Thoracic aorta (tissue), 2 donors: ENCODE results near the gene UPF3A. TPM values are rescaled to one million over a fixed set of nuclear protein-coding genes. Genes with fewer than 3 reads are reported as not detected.
A peak's percentile ranks its signal among the peaks of the same experiment; 100 is the strongest.

Experiments
- ATAC-seq: fragments of 150-250 bp; one replicate; pipeline ENCODE4 v1.8.0; 2017; ENCODE audit warnings: low read depth; ENCODE audit not compliant: insufficient number of reproducible peaks, low FRiP score
- DNase-seq: peaks from one replicate; pipeline ENCODE4 v3.0.0-alpha.2; 2020; ENCODE audit warnings: low spot score
- H3K27ac ChIP-seq, 2 donors: fragments of 200-600 bp; sonication (generic); 1 replicate in 1 of 2; 2 replicates in 1 of 2; pipeline ENCODE4 v1.5.1; 2016; ENCODE audit warnings: mild to moderate bottlenecking in 2 of 2, moderate library complexity in 2 of 2
- H3K27me3 ChIP-seq: fragments of 200-600 bp; sonication (generic); replicated peaks from 2 replicates; pipeline ENCODE4 v1.6.0; 2016; ENCODE audit warnings: mild to moderate bottlenecking; ENCODE audit not compliant: insufficient read depth
- H3K36me3 ChIP-seq: fragments of 200-600 bp; sonication (generic); one replicate; pipeline ENCODE4 v1.5.1; 2016
- H3K4me1 ChIP-seq, 2 donors: fragments of 200-600 bp; sonication (generic); 1 replicate in 1 of 2; 2 replicates in 1 of 2; pipeline versions ENCODE4 v1.5.1 to v1.6.0; 2016; ENCODE audit warnings: low read depth in 2 of 2, mild to moderate bottlenecking in 1 of 2; ENCODE audit not compliant: control insufficient read depth in 1 of 2
- H3K4me3 ChIP-seq: fragments of 200-600 bp; sonication (generic); 2 replicates; pipeline ENCODE4 v1.5.1; 2016; ENCODE audit warnings: mild to moderate bottlenecking
- H3K9me3 ChIP-seq: fragments of 200-600 bp; sonication (generic); 2 replicates; pipeline ENCODE4 v1.5.1; 2016
- CTCF ChIP-seq: fragments of 200-600 bp; sonication (generic); IDR thresholded peaks from one replicate; pipeline ENCODE4 v1.5.1; 2019; ENCODE audit warnings: antibody characterized with exemption
- total RNA-seq, 2 donors: library from RNA; depleted of rRNA; stranded (reverse); fragments of >200 nt; gene quantifications; one replicate each; pipeline versions ENCODE4 v1.1.0 to v1.2.3, GENCODE V29; 2016

The UPF3A gene
- total RNA-seq, 2 donors from 2014 or later: 25.3 to 32.8 TPM

- no peak for TF ChIP-seq CTCF
- Histone ChIP-seq H3K36me3 (peaks cover 58% of the 10 kb centered on the region), H3K27me3 (no peaks in the 10 kb centered on the region), H3K9me3 (no peaks in the 10 kb centered on the region), H3K27ac (peak overlapping the region in 1 of 2 donors; percentile 52), H3K4me3 (no peak overlapping the region), H3K4me1 (no peaks in the 10 kb centered on the region)
- ATAC-seq: no peak
- no peak for DNase-seq
Observed at GRCh38 chr13:114264886-114265611, 16.4 kb upstream of the UPF3A start.

GRCh38 chr13:114266241-114266640 lies 15.2 kb upstream of the UPF3A start:
- no peak for TF ChIP-seq CTCF
- peaks cover 50% of the 10 kb centered on the region for H3K36me3 ChIP-seq
- H3K9me3 ChIP-seq: no peaks in the 10 kb centered on the region

GRCh38 chr13:114268344-114269280 lies 12.8 kb upstream of the UPF3A start:
- no peaks in the 10 kb centered on the region for H3K4me1 ChIP-seq
- H3K4me3 ChIP-seq: no peak overlapping the region
- no peaks in the 10 kb centered on the region for H3K27me3 ChIP-seq
- H3K9me3 ChIP-seq: no peaks in the 10 kb centered on the region
- no peak overlapping the region for H3K27ac ChIP-seq
- DNase-seq: no peak
- no peak for ATAC-seq
- peaks cover 49% of the 10 kb centered on the region for H3K36me3 ChIP-seq
- TF ChIP-seq CTCF: no peak

More at GRCh38 chr13:114266241-114266640, 15.2 kb upstream of the UPF3A start:
- DNase-seq: no peak
- Histone ChIP-seq H3K4me1 (no peaks in the 10 kb centered on the region), H3K4me3 (no peak overlapping the region), H3K27me3 (no peaks in the 10 kb centered on the region), H3K27ac (no peak overlapping the region)
- no peak for ATAC-seq

- no peaks in the 10 kb centered on the region for H3K4me1 ChIP-seq
- peaks cover 45% of the 10 kb centered on the region for H3K36me3 ChIP-seq
- no peaks in the 10 kb centered on the region for H3K27me3 ChIP-seq
- DNase-seq (no peak), ATAC-seq (no peak)
- H3K9me3 ChIP-seq: no peaks in the 10 kb centered on the region
- TF ChIP-seq CTCF: no peak
- no peak overlapping the region for H3K27ac ChIP-seq
- no peak overlapping the region for H3K4me3 ChIP-seq
Observed at GRCh38 chr13:114269281-114269770, 12.1 kb upstream of the UPF3A start.

- Histone ChIP-seq H3K4me3 (no peak overlapping the region), H3K4me1 (no peaks in the 10 kb centered on the region), H3K36me3 (peaks cover 31% of the 10 kb centered on the region), H3K27me3 (no peaks in the 10 kb centered on the region), H3K27ac (no peak overlapping the region), H3K9me3 (no peaks in the 10 kb centered on the region)
- DNase-seq (no peak), ATAC-seq (no peak)
- TF ChIP-seq CTCF: no peak
Observed at GRCh38 chr13:114272977-114273376, 8.4 kb upstream of the UPF3A start.
